GM12875 (cell line): ENCODE results near the gene SH3BGR.

Experiments used
- H3K4me3 ChIP-seq: one replicate; pipeline ENCODE4 v1.5.1; 2011; ENCODE audit warnings: low read depth, low read length, control low read depth
- TF ChIP-seq, protein P1 (sequence below): IDR thresholded peaks from 2 replicates; pipeline ENCODE4 v1.5.1; 2011; ENCODE audit warnings: low read depth, mild to moderate bottlenecking, control low read depth, inconsistent platforms, low read length, moderate library complexity, borderline replicate concordance; ENCODE audit not compliant: insufficient read depth

Gene SH3BGR

DNA sequence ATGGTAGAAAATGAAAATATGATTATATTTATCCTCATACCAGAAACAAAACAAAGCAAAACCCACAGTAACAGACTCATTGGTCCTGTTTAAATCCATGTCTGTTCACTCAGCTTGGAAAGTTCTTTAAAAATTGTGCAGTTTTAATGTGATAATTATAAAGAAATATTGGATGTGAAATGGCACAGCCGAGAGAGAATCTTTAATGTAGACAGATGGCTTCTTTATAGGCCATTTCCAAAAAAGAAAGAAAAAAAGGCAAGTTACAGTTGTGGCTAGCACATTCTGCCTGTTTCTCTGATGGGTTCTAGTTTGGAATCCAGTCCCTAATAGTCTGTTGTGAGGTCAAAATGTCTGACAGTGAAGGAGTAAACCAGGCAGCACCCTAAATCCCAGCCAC, 62.0 kb downstream of the SH3BGR start:
- no peak overlapping the region for H3K4me3 ChIP-seq
- TF ChIP-seq, protein P1, sequence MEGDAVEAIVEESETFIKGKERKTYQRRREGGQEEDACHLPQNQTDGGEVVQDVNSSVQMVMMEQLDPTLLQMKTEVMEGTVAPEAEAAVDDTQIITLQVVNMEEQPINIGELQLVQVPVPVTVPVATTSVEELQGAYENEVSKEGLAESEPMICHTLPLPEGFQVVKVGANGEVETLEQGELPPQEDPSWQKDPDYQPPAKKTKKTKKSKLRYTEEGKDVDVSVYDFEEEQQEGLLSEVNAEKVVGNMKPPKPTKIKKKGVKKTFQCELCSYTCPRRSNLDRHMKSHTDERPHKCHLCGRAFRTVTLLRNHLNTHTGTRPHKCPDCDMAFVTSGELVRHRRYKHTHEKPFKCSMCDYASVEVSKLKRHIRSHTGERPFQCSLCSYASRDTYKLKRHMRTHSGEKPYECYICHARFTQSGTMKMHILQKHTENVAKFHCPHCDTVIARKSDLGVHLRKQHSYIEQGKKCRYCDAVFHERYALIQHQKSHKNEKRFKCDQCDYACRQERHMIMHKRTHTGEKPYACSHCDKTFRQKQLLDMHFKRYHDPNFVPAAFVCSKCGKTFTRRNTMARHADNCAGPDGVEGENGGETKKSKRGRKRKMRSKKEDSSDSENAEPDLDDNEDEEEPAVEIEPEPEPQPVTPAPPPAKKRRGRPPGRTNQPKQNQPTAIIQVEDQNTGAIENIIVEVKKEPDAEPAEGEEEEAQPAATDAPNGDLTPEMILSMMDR = no peak

DNA sequence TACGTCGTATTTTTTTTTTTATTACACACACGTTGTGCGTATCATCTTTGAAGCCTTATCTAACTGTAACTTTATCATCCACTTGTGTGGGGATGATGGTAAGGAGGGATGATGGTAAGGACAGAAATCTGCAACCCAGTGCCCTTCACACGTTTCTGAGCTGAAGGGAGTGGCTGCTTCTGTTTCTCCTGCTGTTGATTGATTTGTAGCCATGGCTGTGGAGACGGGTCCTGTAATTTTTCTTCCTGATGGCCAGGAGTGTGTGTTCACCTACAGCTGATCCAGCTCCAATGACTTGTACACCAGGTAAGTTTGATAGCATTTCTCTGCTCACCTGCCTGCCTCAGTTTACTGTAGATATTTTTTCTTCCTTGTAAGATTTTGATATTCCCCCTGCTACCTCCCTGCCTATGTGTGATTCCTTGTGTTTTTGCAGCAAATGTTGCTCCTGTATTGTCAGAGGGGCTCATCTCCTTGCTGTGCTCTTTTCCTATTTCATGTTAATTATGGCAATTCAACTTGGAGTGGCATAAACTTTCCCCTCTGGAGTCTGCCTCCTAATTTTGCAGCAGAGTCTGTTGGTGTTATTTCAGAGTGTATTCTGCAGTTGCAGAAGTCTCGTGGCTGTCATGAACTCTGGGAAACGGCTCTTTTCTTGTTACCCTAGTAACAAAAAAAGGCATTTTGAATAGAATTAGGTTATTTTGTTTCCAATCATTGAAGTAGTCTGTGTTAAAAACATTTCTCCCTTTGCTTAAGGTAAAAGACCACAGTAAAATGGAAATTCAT, 64.1 kb downstream of the SH3BGR start:
- TF ChIP-seq, protein P1 = no peak

DNA sequence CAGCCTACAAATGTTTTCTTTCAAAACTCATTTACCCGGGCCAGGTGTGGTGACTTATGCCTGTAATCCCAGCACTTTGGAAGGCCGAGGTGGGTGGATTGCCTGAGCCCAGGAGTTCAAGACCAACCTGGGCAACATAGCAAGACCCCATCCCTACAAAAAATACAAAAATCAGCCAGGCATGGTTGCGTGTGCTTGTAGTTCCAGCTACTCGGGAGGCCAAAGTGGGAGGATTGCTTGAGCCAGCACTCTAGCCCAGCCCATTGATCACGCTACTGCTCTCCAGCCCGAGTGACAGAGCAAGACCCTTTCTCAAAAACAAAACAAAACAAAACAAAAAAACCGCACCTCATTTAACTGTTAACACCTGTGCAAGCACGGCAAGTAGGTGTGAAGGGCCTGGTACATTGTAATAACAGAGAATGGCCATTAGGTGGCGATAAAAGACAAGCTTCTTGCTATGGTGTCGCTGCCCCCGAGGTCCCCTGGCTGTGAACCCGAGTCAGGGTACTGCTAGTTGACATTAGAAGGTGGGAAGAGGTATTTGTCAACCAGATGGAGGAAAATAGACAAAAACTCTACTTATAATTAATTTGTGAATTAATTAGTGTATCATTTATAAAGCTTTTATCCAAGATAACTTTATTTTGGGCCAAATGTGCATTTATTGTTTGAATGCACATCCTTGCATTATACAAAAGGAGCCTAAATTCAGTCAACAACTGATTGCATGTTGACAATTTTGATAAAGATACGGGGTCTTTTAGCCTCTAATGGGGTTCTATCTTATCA, 66.5 kb downstream of the SH3BGR start:
- H3K4me3 ChIP-seq = no peak overlapping the region
- TF ChIP-seq, protein P1 = peak; percentile 66; the same call in 1 of the 2 replicates

More for the DNA sequence above, 64.1 kb downstream of the SH3BGR start:
- H3K4me3 ChIP-seq = no peak overlapping the region

DNA sequence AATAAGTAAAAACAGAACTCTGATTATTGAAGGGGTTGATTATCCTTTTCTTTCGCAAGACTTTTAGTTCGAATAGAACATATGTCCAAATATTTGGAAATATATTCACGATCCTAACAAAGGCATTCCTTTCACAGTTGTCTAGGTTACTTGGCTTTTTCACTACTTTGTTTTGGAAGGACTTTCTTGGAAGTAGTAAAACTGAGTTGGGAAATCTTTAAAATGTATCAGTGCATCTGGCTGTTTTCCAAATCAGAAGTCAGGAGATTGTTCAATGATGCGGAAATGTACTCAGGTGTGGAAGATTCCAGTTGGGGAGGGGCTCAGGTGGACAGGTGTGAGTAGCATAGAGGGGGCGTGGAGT, 67.1 kb downstream of the SH3BGR start:
- no peak overlapping the region for H3K4me3 ChIP-seq
- TF ChIP-seq, protein P1 = no peak

DNA sequence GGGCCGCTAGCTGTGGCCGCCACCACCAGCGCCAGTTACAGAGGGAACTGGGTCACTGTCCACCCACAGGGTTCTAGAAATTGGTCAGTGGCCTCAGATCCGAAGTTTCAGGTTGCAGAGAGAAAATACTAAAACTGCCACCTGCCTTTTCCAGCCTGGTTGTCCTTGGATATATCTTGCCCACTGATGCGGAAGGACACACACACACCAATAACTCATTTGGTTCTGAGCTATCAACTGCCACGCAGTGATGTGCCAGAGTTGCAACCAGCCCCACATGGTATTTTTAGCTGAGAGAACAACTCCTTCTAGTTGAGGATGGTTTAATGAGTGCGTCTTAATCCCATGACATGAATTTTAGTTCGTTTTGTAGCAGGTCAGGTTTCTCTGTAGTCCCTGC, 68.1 kb downstream of the SH3BGR start:
- TF ChIP-seq, protein P1 = no peak
- H3K4me3 ChIP-seq = no peak overlapping the region

DNA sequence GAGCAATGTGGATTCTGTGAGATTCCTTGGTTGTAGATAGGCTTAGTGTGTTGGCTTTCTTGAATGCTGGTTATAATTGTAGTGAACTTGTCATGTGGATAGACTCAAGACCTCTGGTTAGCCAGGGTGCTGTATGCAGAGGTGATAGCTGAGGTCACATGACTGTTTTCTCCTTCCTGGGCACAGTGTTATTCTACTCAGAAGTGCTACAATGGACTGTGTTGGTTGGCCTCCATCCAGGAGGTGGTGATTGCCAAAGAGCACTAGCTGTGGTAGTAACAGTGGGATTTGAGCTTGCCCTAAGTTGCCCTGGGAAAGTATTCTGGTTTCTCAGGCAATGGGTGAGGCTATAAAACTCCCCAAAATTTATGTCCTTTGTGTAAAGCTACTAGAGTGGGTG, 71.6 kb downstream of the SH3BGR start:
- TF ChIP-seq, protein P1 = no peak
- no peak overlapping the region for H3K4me3 ChIP-seq
